Measurements from ENCODE around the gene ITIH4.

- TF ChIP-seq POLR2A (IDR thresholded peaks at IDR 0.05) (no peak), CTCF (IDR thresholded peaks at IDR 0.05) (no peak), EP300 (IDR thresholded peaks at IDR 0.05) (no peak), POLR2AphosphoS5 (IDR thresholded peaks at IDR 0.05) (no peak)
Measured at GRCh38 chr3:52777127-52777958, 53.1 kb downstream of the ITIH4 start, which contains the start of gene ITIH1.

All from upper lobe of left lung (tissue), 4 donors.